Endothelial cell of umbilical vein (primary cell): Measurements from ENCODE around the gene ZNF516. TPM values are rescaled to one million over a fixed set of nuclear protein-coding genes. Genes with fewer than 3 reads are reported as not detected.

ENCODE experiments used
- BruUV-seq: library from RNA; stranded (reverse); fragments of 400-500 nt; replicated peaks from 2 replicates; lab custom pipeline; 2021; lab: Mats Ljungman, UMichigan
- CTCF ChIA-PET: fragments of 300-600, 350-600 bp; sonication (Branson Sonifier 250); formaldehyde crosslinking; loops from one replicate; lab custom pipeline; 2021; ENCODE audit warnings: antibody characterized with exemption, inconsistent platforms; lab: Charles Lee
- POLR2A ChIA-PET: fragments of 300-600, 350-600 bp; sonication (Branson Sonifier 250); formaldehyde crosslinking; loops from one replicate; lab custom pipeline; 2021; ENCODE audit warnings: antibody characterized with exemption, inconsistent platforms; lab: Charles Lee
- DNase-seq: peaks from one replicate; pipeline ENCODE4 v3.0.0-alpha.2; 2011; ENCODE audit warnings: low read depth, low spot score
- FAIRE-seq: peaks from 2 replicates; lab custom pipeline; 2011; peaks lifted over from hg19 to GRCh38; lab: Jason Lieb, UNC
- H2AFZ ChIP-seq: 2 replicates; pipeline ENCODE4 v1.6.0; 2012; ENCODE audit warnings: low read depth, low read length, control low read depth, inconsistent platforms
- H3K27ac ChIP-seq: 2 replicates; pipeline ENCODE4 v1.5.1; 2011; ENCODE audit warnings: low read depth, mild to moderate bottlenecking, control low read depth, low read length, moderate library complexity; ENCODE audit not compliant: insufficient read depth
- H3K27me3 ChIP-seq, 2 experiments: 2 replicates each; pipeline versions ENCODE4 v1.6.0 to v1.6.1; 2011; ENCODE audit warnings: low read length in 2 of 2, mixed read lengths in 1 of 2; ENCODE audit not compliant: control insufficient read depth in 2 of 2, insufficient read depth in 2 of 2
- H3K36me3 ChIP-seq, 2 experiments: 2 replicates in 1 of 2; 3 replicates in 1 of 2; pipeline ENCODE4 v1.5.1; 2011; ENCODE audit warnings: low read length in 2 of 2, mild to moderate bottlenecking in 1 of 2, moderate library complexity in 1 of 2; ENCODE audit not compliant: control insufficient read depth in 2 of 2, insufficient read depth in 2 of 2; ENCODE audit errors: extremely low read depth in 1 of 2
- H3K4me1 ChIP-seq: 3 replicates; pipeline ENCODE4 v1.5.1; 2011; ENCODE audit warnings: mild to moderate bottlenecking, low read length; ENCODE audit not compliant: control insufficient read depth, insufficient read depth; ENCODE audit errors: extremely low read depth
- H3K4me2 ChIP-seq: 2 replicates; pipeline ENCODE4 v1.6.1; 2011; ENCODE audit warnings: low read length, control low read depth, mixed read lengths; ENCODE audit not compliant: insufficient read depth
- H3K4me3 ChIP-seq, 3 experiments: fragments of 200-600 bp in 1 of 3; sonication (generic), shearing (Covaris generic) in 1 of 3; replicated peaks in 1 of 3; 2 replicates each; pipeline ENCODE4 v1.5.1; 2011 to 2016; ENCODE audit warnings: control low read depth in 3 of 3, low read length in 3 of 3, mild to moderate bottlenecking in 2 of 3, inconsistent platforms in 1 of 3, low read depth in 1 of 3, moderate library complexity in 1 of 3; ENCODE audit not compliant: insufficient read depth in 1 of 3
- H3K79me2 ChIP-seq: 2 replicates; pipeline ENCODE4 v1.6.0; 2012; ENCODE audit warnings: low read length, inconsistent platforms; ENCODE audit not compliant: control insufficient read depth, insufficient read depth
- H3K9ac ChIP-seq: replicated peaks from 2 replicates; pipeline ENCODE3; 2011; ENCODE audit warnings: low read length, control low read depth; ENCODE audit not compliant: insufficient read depth; ENCODE audit errors: extremely low read depth
- H3K9me1 ChIP-seq: replicated peaks from 3 replicates; pipeline ENCODE4 v1.6.0; 2011; ENCODE audit warnings: mild to moderate bottlenecking, low read length; ENCODE audit not compliant: control insufficient read depth, insufficient read depth; ENCODE audit errors: extremely low read depth
- H3K9me3 ChIP-seq: replicated peaks from 2 replicates; pipeline ENCODE4 v1.5.1; 2012; ENCODE audit warnings: low read length, inconsistent platforms; ENCODE audit not compliant: control insufficient read depth, insufficient read depth
- H4K20me1 ChIP-seq: replicated peaks from 2 replicates; pipeline ENCODE3; 2011; ENCODE audit warnings: mild to moderate bottlenecking, low read length; ENCODE audit not compliant: control insufficient read depth, insufficient read depth; ENCODE audit errors: extremely low read depth
- CTCF ChIP-seq, 2 donors: IDR thresholded peaks; 1 replicate in 1 of 2; 2 replicates in 1 of 2; pipeline ENCODE4 v1.5.1; 2011; ENCODE audit warnings: low read length in 2 of 2, mild to moderate bottlenecking in 2 of 2, moderate library complexity in 2 of 2, control low read depth in 1 of 2, inconsistent platforms in 1 of 2, low read depth in 1 of 2; ENCODE audit not compliant: insufficient read depth in 1 of 2; ENCODE audit errors: extremely low read depth in 1 of 2
- EZH2 ChIP-seq: IDR thresholded peaks from 2 replicates; pipeline ENCODE4 v1.6.1; 2012; ENCODE audit warnings: borderline replicate concordance, low read depth, mild to moderate bottlenecking, moderate library complexity, low read length, inconsistent platforms; ENCODE audit not compliant: severe bottlenecking
- FOS ChIP-seq: IDR thresholded peaks from 2 replicates; pipeline ENCODE4 v1.6.1; 2011; ENCODE audit warnings: mild to moderate bottlenecking, low read length, moderate library complexity, borderline replicate concordance; ENCODE audit not compliant: insufficient read depth
- GATA2 ChIP-seq: IDR thresholded peaks from 2 replicates; pipeline ENCODE4 v1.7.0; 2011; ENCODE audit warnings: low read depth, mild to moderate bottlenecking, moderate library complexity, mixed read lengths, low read length; ENCODE audit not compliant: insufficient read length, insufficient read depth
- JUN ChIP-seq: IDR thresholded peaks from 2 replicates; pipeline ENCODE4 v1.6.1; 2011; ENCODE audit warnings: borderline replicate concordance, low read depth; ENCODE audit not compliant: insufficient read length, insufficient read depth
- MAX ChIP-seq: IDR thresholded peaks from 2 replicates; pipeline ENCODE4 v1.6.1; 2011; ENCODE audit not compliant: insufficient read depth, insufficient read length
- MYC ChIP-seq: IDR thresholded peaks from one replicate; pipeline ENCODE4 v1.6.1; 2011; ENCODE audit warnings: mild to moderate bottlenecking, low read depth, low read length
- POLR2A ChIP-seq: IDR thresholded peaks from 2 replicates; pipeline ENCODE4 v1.6.1; 2012; ENCODE audit warnings: low read depth, mild to moderate bottlenecking, control low read depth, low read length
- POLR2AphosphoS5 ChIP-seq: IDR thresholded peaks from 2 replicates; pipeline ENCODE4 v1.6.1; 2012; ENCODE audit warnings: low read depth, mild to moderate bottlenecking, control low read depth, low read length, moderate library complexity; ENCODE audit not compliant: insufficient read depth
- dilution Hi-C: fragments of 300-500 bp; cut with MboI; formaldehyde crosslinking; loops from one replicate; pipeline ENCODE4 v1.15.0; 2019; ENCODE audit warnings: low sequenced_read_pairs; ENCODE audit not compliant: extremely low pct_ligation_motif_present
- intact Hi-C: fragments of 100-400 bp; cut with micrococcal nuclease; formaldehyde crosslinking; loops from one replicate; pipeline ENCODE4 v1.10.0; 2022
- polyA plus RNA-seq, 4 experiments: library from polyadenylated mRNA; depleted of rRNA in 3 of 4; stranded (reverse) in 3 of 4; unstranded in 1 of 4; fragments of >200 nt; gene quantifications; 2 replicates each; pipeline versions ENCODE4 v1.2.1 to v1.2.3, GENCODE V29; 2011 to 2012; ENCODE audit warnings: missing spikeins in 1 of 4
- total RNA-seq: library from RNA; stranded (reverse); gene quantifications from 2 replicates; pipeline ENCODE4 v1.2.3, GENCODE V29; 2021

ZNF516 gene
- total and polyA plus RNA-seq, 2 donors (not counting 3 experiments of a cell fraction or from before 2014, with no cell fraction given), result 3.6 to 19.1 TPM

- no peak overlapping the region for H3K4me3 ChIP-seq
- DNase-seq (no peak), FAIRE-seq (no peak)
- no peaks in the 10 kb centered on the region for H3K9me1 ChIP-seq
- intact Hi-C loops (no loop called here), dilution Hi-C loops (no loop called here)
- no peaks in the 10 kb centered on the region for H3K36me3 ChIP-seq
- no peaks in the 10 kb centered on the region for H4K20me1 ChIP-seq
- no peak for TF ChIP-seq POLR2A
- TF ChIP-seq GATA2, result no peak
- TF ChIP-seq MYC, result no peak
- no peak for TF ChIP-seq CTCF (IDR thresholded peaks at IDR 0.05; ENCODE audit: extremely low read depth in 1 of 2, insufficient read depth in 1 of 2, low read depth in 1 of 2, low read length in 2 of 2)
- no peak for TF ChIP-seq MAX
- TF ChIP-seq FOS, result no peak
- no peak for TF ChIP-seq JUN
- TF ChIP-seq EZH2, result no peak
- TF ChIP-seq POLR2AphosphoS5, result no peak
- H3K79me2 ChIP-seq, result no peaks in the 10 kb centered on the region
- no peaks in the 10 kb centered on the region for H3K27me3 ChIP-seq
- ChIA-PET POLR2A (no interaction called here), CTCF (no interaction called here)
- no peaks in the 10 kb centered on the region for H3K4me1 ChIP-seq
- H3K9ac ChIP-seq, result no peak overlapping the region
- no peak overlapping the region for H2AFZ ChIP-seq
- no TSS peak for BruUV-seq
- no peak overlapping the region for H3K4me2 ChIP-seq
- no peak overlapping the region for H3K27ac ChIP-seq
- no peaks in the 10 kb centered on the region for H3K9me3 ChIP-seq
These were observed 141.5 kb downstream of the ZNF516 start for GRCh38 chr18:76353500-76353899.
